ENCODE data around the gene WIZ.

Gene WIZ

GRCh38 chr19:15448778-15449619, 757 bp downstream of the WIZ start:
- H3K4me3 ChIP-seq (ENCODE audit: control insufficient read depth in 1 of 7, extremely low read depth in 1 of 7, insufficient read depth in 4 of 7, low read depth in 2 of 7, low read length in 6 of 7): peak overlapping the region; percentile 27 to 86 (median 73)
- 12% methylated on average over 18 of the region's 43 CpGs for WGBS (ENCODE audit: insufficient coverage)
- peak in 1 of 3 donors; percentile 46 for DNase-seq
- peaks cover 6 to 26% (median 22%) of the 10 kb centered on the region in 4 experiments for H3K36me3 ChIP-seq (ENCODE audit: control insufficient read depth in 4 of 4, insufficient read depth in 4 of 4, low read length in 3 of 4)
- H3K27ac ChIP-seq (ENCODE audit: insufficient read depth in 1 of 2, low read depth in 1 of 2, low read length in 2 of 2, poor library complexity in 1 of 2, severe bottlenecking in 2 of 2): no peak overlapping the region
- peaks cover 0 to 16% (median 8%) of the 10 kb centered on the region in 4 experiments for H3K4me1 ChIP-seq (ENCODE audit: control extremely low read depth in 1 of 4, control insufficient read depth in 4 of 4, insufficient read depth in 4 of 4, low read length in 3 of 4)
- POLR2A ChIA-PET: interaction anchor here (1.4 kb wide), 1 partner anchor 16 kb away, joined by 5 read pairs; no protein-coding TSS in a partner anchor
- no peaks in the 10 kb centered on the region for H3K27me3 ChIP-seq (replicated peaks in 2 of 5; ENCODE audit: control insufficient read depth in 4 of 5, insufficient read depth in 5 of 5, low read length in 4 of 5)
- no peaks in the 10 kb centered on the region for H3K9me3 ChIP-seq (ENCODE audit: control extremely low read depth in 1 of 5, control insufficient read depth in 4 of 5, insufficient read depth in 2 of 5, low read depth in 1 of 5, low read length in 4 of 5)
- CTCF ChIA-PET: interaction anchor here (0.7 to 1.8 kb wide), 5 partner anchors 9 to 107 kb away, joined by 3 to 5 read pairs (median 3); partner anchors contain the start of genes AKAP8L and PGLYRP2

- H3K36me3 ChIP-seq (ENCODE audit: control insufficient read depth in 4 of 4, insufficient read depth in 4 of 4, low read length in 3 of 4): peaks cover 4 to 18% (median 14%) of the 10 kb centered on the region in 4 experiments
- WGBS (ENCODE audit: insufficient coverage): 93% methylated on average over 9 of the region's 17 CpGs
- no peaks in the 10 kb centered on the region for H3K9me3 ChIP-seq (ENCODE audit: control extremely low read depth in 1 of 5, control insufficient read depth in 4 of 5, insufficient read depth in 2 of 5, low read depth in 1 of 5, low read length in 4 of 5)
- DNase-seq: no peak
- H3K4me1 ChIP-seq (ENCODE audit: control extremely low read depth in 1 of 4, control insufficient read depth in 4 of 4, insufficient read depth in 4 of 4, low read length in 3 of 4): peaks cover 0 to 16% (median 8%) of the 10 kb centered on the region in 4 experiments
- no peak overlapping the region for H3K27ac ChIP-seq (ENCODE audit: insufficient read depth in 1 of 2, low read depth in 1 of 2, low read length in 2 of 2, poor library complexity in 1 of 2, severe bottlenecking in 2 of 2)
- ChIA-PET CTCF (interaction anchor here (0.7 to 1.8 kb wide), 6 partner anchors 9 to 107 kb away, joined by 3 to 5 read pairs (median 3); partner anchors contain the start of genes AKAP8L and PGLYRP2), POLR2A (interaction anchor here (1.4 kb wide), 1 partner anchor 15 kb away, joined by 5 read pairs; no protein-coding TSS in a partner anchor)
- peak overlapping the region in 2 of 7 experiments; percentile 78 to 86 for H3K4me3 ChIP-seq (ENCODE audit: control insufficient read depth in 1 of 7, extremely low read depth in 1 of 7, insufficient read depth in 4 of 7, low read depth in 2 of 7, low read length in 6 of 7)
- no peaks in the 10 kb centered on the region for H3K27me3 ChIP-seq (replicated peaks in 2 of 5; ENCODE audit: control insufficient read depth in 4 of 5, insufficient read depth in 5 of 5, low read length in 4 of 5)
These were observed 1.5 kb downstream of the WIZ start for GRCh38 chr19:15448044-15448777.

- WGBS (ENCODE audit: insufficient coverage): 97% methylated on average over 3 of the region's 4 CpGs
- peaks cover 0 to 9% (median 6%) of the 10 kb centered on the region in 4 experiments for H3K36me3 ChIP-seq (ENCODE audit: control insufficient read depth in 4 of 4, insufficient read depth in 4 of 4, low read length in 3 of 4)
- no peak for DNase-seq
- CTCF ChIA-PET: interaction anchor here (1.8 kb wide), 1 partner anchor 26 kb away, joined by 5 read pairs; no protein-coding TSS in a partner anchor
- H3K27ac ChIP-seq (ENCODE audit: insufficient read depth in 1 of 2, low read depth in 1 of 2, low read length in 2 of 2, poor library complexity in 1 of 2, severe bottlenecking in 2 of 2): no peak overlapping the region
- no peaks in the 10 kb centered on the region for H3K9me3 ChIP-seq (ENCODE audit: control extremely low read depth in 1 of 5, control insufficient read depth in 4 of 5, insufficient read depth in 2 of 5, low read depth in 1 of 5, low read length in 4 of 5)
- POLR2A ChIA-PET: no interaction called here
- peaks cover 0 to 16% (median 8%) of the 10 kb centered on the region in 4 experiments for H3K4me1 ChIP-seq (ENCODE audit: control extremely low read depth in 1 of 4, control insufficient read depth in 4 of 4, insufficient read depth in 4 of 4, low read length in 3 of 4)
- H3K27me3 ChIP-seq (replicated peaks in 2 of 5; ENCODE audit: control insufficient read depth in 4 of 5, insufficient read depth in 5 of 5, low read length in 4 of 5): no peaks in the 10 kb centered on the region
- H3K4me3 ChIP-seq (ENCODE audit: control insufficient read depth in 1 of 7, extremely low read depth in 1 of 7, insufficient read depth in 4 of 7, low read depth in 2 of 7, low read length in 6 of 7): no peak overlapping the region
These were observed 2.7 kb downstream of the WIZ start for GRCh38 chr19:15447057-15447456.

- Histone ChIP-seq H3K27ac (ENCODE audit: insufficient read depth in 1 of 2, low read depth in 1 of 2, low read length in 2 of 2, poor library complexity in 1 of 2, severe bottlenecking in 2 of 2) (no peak overlapping the region), H3K27me3 (replicated peaks in 2 of 5; ENCODE audit: control insufficient read depth in 4 of 5, insufficient read depth in 5 of 5, low read length in 4 of 5) (no peaks in the 10 kb centered on the region), H3K36me3 (ENCODE audit: control insufficient read depth in 4 of 4, insufficient read depth in 4 of 4, low read length in 3 of 4) (peaks cover 0 to 3% (median 0%) of the 10 kb centered on the region in 4 experiments), H3K4me3 (ENCODE audit: control insufficient read depth in 1 of 7, extremely low read depth in 1 of 7, insufficient read depth in 4 of 7, low read depth in 2 of 7, low read length in 6 of 7) (no peak overlapping the region), H3K4me1 (ENCODE audit: control extremely low read depth in 1 of 4, control insufficient read depth in 4 of 4, insufficient read depth in 4 of 4, low read length in 3 of 4) (peaks cover 0 to 16% (median 8%) of the 10 kb centered on the region in 4 experiments), H3K9me3 (ENCODE audit: control extremely low read depth in 1 of 5, control insufficient read depth in 4 of 5, insufficient read depth in 2 of 5, low read depth in 1 of 5, low read length in 4 of 5) (no peaks in the 10 kb centered on the region)
- ChIA-PET POLR2A (no interaction called here), CTCF (interaction anchor here (1.4 kb wide), 1 partner anchor 21 kb away, joined by 3 read pairs; no protein-coding TSS in a partner anchor)
- no peak for DNase-seq
- WGBS (ENCODE audit: insufficient coverage): 88% methylated on average over 7 of the region's 7 CpGs
These were observed 3.9 kb downstream of the WIZ start for GRCh38 chr19:15445807-15446376.

- no peaks in the 10 kb centered on the region for H3K27me3 ChIP-seq (replicated peaks in 2 of 5; ENCODE audit: control insufficient read depth in 4 of 5, insufficient read depth in 5 of 5, low read length in 4 of 5)
- WGBS (ENCODE audit: insufficient coverage): 96% methylated on average over 9 of the region's 9 CpGs
- H3K9me3 ChIP-seq (ENCODE audit: control extremely low read depth in 1 of 5, control insufficient read depth in 4 of 5, insufficient read depth in 2 of 5, low read depth in 1 of 5, low read length in 4 of 5): no peaks in the 10 kb centered on the region
- no peak for DNase-seq
- H3K36me3 ChIP-seq (ENCODE audit: control insufficient read depth in 4 of 4, insufficient read depth in 4 of 4, low read length in 3 of 4): peaks cover 0 to 3% (median 0%) of the 10 kb centered on the region in 4 experiments
- peaks cover 0 to 13% (median 8%) of the 10 kb centered on the region in 4 experiments for H3K4me1 ChIP-seq (ENCODE audit: control extremely low read depth in 1 of 4, control insufficient read depth in 4 of 4, insufficient read depth in 4 of 4, low read length in 3 of 4)
- H3K4me3 ChIP-seq (ENCODE audit: control insufficient read depth in 1 of 7, extremely low read depth in 1 of 7, insufficient read depth in 4 of 7, low read depth in 2 of 7, low read length in 6 of 7): no peak overlapping the region
- ChIA-PET POLR2A (no interaction called here), CTCF (no interaction called here)
- no peak overlapping the region for H3K27ac ChIP-seq (ENCODE audit: insufficient read depth in 1 of 2, low read depth in 1 of 2, low read length in 2 of 2, poor library complexity in 1 of 2, severe bottlenecking in 2 of 2)
These were observed 4.5 kb downstream of the WIZ start for GRCh38 chr19:15445227-15445605.

- no peak for DNase-seq
- POLR2A ChIA-PET: no interaction called here
- H3K27me3 ChIP-seq (replicated peaks in 2 of 5; ENCODE audit: control insufficient read depth in 4 of 5, insufficient read depth in 5 of 5, low read length in 4 of 5): no peaks in the 10 kb centered on the region
- H3K4me3 ChIP-seq (ENCODE audit: control insufficient read depth in 1 of 7, extremely low read depth in 1 of 7, insufficient read depth in 4 of 7, low read depth in 2 of 7, low read length in 6 of 7): no peak overlapping the region
- H3K9me3 ChIP-seq (ENCODE audit: control extremely low read depth in 1 of 5, control insufficient read depth in 4 of 5, insufficient read depth in 2 of 5, low read depth in 1 of 5, low read length in 4 of 5): no peaks in the 10 kb centered on the region
- H3K4me1 ChIP-seq (ENCODE audit: control extremely low read depth in 1 of 4, control insufficient read depth in 4 of 4, insufficient read depth in 4 of 4, low read length in 3 of 4): peaks cover 0 to 13% (median 11%) of the 10 kb centered on the region in 4 experiments
- WGBS (ENCODE audit: insufficient coverage): 93% methylated on average over 13 of the region's 15 CpGs
- CTCF ChIA-PET: no interaction called here
- peaks cover 0 to 3% (median 0%) of the 10 kb centered on the region in 4 experiments for H3K36me3 ChIP-seq (ENCODE audit: control insufficient read depth in 4 of 4, insufficient read depth in 4 of 4, low read length in 3 of 4)
- H3K27ac ChIP-seq (ENCODE audit: insufficient read depth in 1 of 2, low read depth in 1 of 2, low read length in 2 of 2, poor library complexity in 1 of 2, severe bottlenecking in 2 of 2): no peak overlapping the region
These were observed 5.1 kb downstream of the WIZ start for GRCh38 chr19:15444505-15445226.

Data from common myeloid progenitor, CD34-positive (primary cell).